H54 (cell line): Measurements from ENCODE around the gene IRF2BP2.

Experiments used
- DNase-seq: peaks from one replicate; pipeline ENCODE4 v3.0.0; 2011; ENCODE audit warnings: low spot score, mixed read lengths; ENCODE audit not compliant: insufficient read length
- FAIRE-seq: peaks from 3 replicates; lab custom pipeline; 2011; peaks lifted over from hg19 to GRCh38; lab: Jason Lieb, UNC
- POLR2A ChIP-seq: IDR thresholded peaks from 2 replicates; pipeline ENCODE4 v1.6.1; 2011; ENCODE audit warnings: low read depth, mild to moderate bottlenecking, low read length

The IRF2BP2 gene

GRCh38 chr1:234583755-234584419 is 26.1 kb downstream of the IRF2BP2 start:
- no peak for TF ChIP-seq POLR2A
- FAIRE-seq (no peak), DNase-seq (no peak)

GRCh38 chr1:234582681-234583301 is 27.2 kb downstream of the IRF2BP2 start:
- DNase-seq (no peak), FAIRE-seq (no peak)
- no peak for TF ChIP-seq POLR2A

- no peak for TF ChIP-seq POLR2A
- FAIRE-seq (no peak), DNase-seq (no peak)
Measured at GRCh38 chr1:234582186-234582585, 27.8 kb downstream of the IRF2BP2 start.

- TF ChIP-seq POLR2A, result no peak
- FAIRE-seq (no peak), DNase-seq (no peak)
Measured at GRCh38 chr1:234581063-234581714, 28.8 kb downstream of the IRF2BP2 start.

- TF ChIP-seq POLR2A, result no peak
- DNase-seq (no peak), FAIRE-seq (no peak)
Measured at GRCh38 chr1:234579967-234580366, 30.0 kb downstream of the IRF2BP2 start.

GRCh38 chr1:234578735-234579134 is 31.2 kb downstream of the IRF2BP2 start:
- no peak for DNase-seq
- no peak for TF ChIP-seq POLR2A
- no peak for FAIRE-seq

- no peak for FAIRE-seq
- TF ChIP-seq POLR2A, result no peak
Measured at GRCh38 chr1:234578087-234578486, 31.9 kb downstream of the IRF2BP2 start.

GRCh38 chr1:234573711-234574299 is 36.2 kb downstream of the IRF2BP2 start:
- DNase-seq (no peak), FAIRE-seq (no peak)
- no peak for TF ChIP-seq POLR2A

More at GRCh38 chr1:234578087-234578486, 31.9 kb downstream of the IRF2BP2 start:
- DNase-seq, result no peak

- DNase-seq, result no peak
- TF ChIP-seq POLR2A, result no peak
- FAIRE-seq, result no peak
Measured at GRCh38 chr1:234572966-234573365, 37.0 kb downstream of the IRF2BP2 start.

- FAIRE-seq (no peak), DNase-seq (no peak)
- no peak for TF ChIP-seq POLR2A
Measured at GRCh38 chr1:234571702-234572101, 38.3 kb downstream of the IRF2BP2 start.

GRCh38 chr1:234570329-234571120 is 39.5 kb downstream of the IRF2BP2 start:
- FAIRE-seq, result no peak
- DNase-seq, result no peak
- no peak for TF ChIP-seq POLR2A

- FAIRE-seq, result no peak
- DNase-seq, result no peak
- no peak for TF ChIP-seq POLR2A
Measured at GRCh38 chr1:234568345-234568744, 41.6 kb downstream of the IRF2BP2 start.

GRCh38 chr1:234565132-234565531 is 44.8 kb downstream of the IRF2BP2 start:
- no peak for FAIRE-seq
- no peak for DNase-seq
- no peak for TF ChIP-seq POLR2A
